Measurements from ENCODE around the gene OMG.

The OMG gene

GRCh38 chr17:31275116-31275515 lies 21.9 kb downstream of the OMG start:
- no peak overlapping the region for H3K4me3 ChIP-seq (ENCODE audit: low read length)
- TF ChIP-seq CTCF (conservative IDR thresholded peaks at IDR 0.05; ENCODE audit: low read length): no peak
- no peak for DNase-seq (ENCODE audit: low read depth)

GRCh38 chr17:31274252-31274651 lies 22.8 kb downstream of the OMG start:
- H3K4me3 ChIP-seq (ENCODE audit: low read length): no peak overlapping the region
- DNase-seq (ENCODE audit: low read depth): peak; percentile 88
- no peak for TF ChIP-seq CTCF (conservative IDR thresholded peaks at IDR 0.05; ENCODE audit: low read length)

DNA sequence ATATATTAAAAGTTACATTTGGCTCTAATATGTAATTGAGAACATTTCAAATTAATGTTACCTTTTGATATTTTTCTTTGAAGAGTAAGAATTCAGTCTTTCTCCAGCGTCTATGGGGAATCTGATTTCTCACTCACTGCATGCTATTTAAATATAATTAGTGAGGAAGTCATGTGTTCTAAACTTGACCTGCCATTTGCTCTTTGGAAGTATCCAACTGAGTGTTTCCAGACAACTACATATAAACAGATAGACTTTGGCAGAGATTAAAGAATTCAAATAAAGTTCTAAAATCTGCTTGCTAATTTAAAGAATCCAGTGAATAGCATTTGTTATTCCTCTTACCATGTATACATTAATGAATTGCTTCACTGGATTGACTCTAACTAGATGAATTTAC lies 23.5 kb downstream of the OMG start:
- no peak for TF ChIP-seq CTCF (conservative IDR thresholded peaks at IDR 0.05; ENCODE audit: low read length)
- DNase-seq (ENCODE audit: low read depth): no peak
- H3K4me3 ChIP-seq (ENCODE audit: low read length): no peak overlapping the region

- no peak for TF ChIP-seq CTCF (conservative IDR thresholded peaks at IDR 0.05; ENCODE audit: low read length)
- DNase-seq (ENCODE audit: low read depth): no peak
- H3K4me3 ChIP-seq (ENCODE audit: low read length): no peak overlapping the region
These were observed 24.2 kb downstream of the OMG start for GRCh38 chr17:31272803-31273202.

DNA sequence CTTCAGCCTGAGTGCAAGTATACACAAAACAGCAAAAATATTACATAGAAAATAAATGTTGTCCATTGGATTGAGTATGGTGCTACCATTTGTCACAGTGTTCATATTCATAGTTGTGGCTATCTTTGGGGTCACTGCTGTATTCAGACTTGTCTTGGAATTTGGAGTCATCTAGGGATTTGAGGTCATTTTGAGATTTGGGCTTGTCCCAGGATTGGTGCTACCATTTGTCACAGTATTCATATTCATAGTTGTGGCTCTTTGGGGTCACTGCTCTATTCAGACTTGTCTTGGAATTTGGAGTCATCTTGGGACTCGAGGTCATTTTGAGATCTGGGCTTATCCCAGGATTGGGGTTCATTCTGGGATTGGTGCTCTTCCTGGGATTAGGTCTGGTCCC lies 24.8 kb downstream of the OMG start:
- no peak overlapping the region for H3K4me3 ChIP-seq (ENCODE audit: low read length)
- no peak for TF ChIP-seq CTCF (conservative IDR thresholded peaks at IDR 0.05; ENCODE audit: low read length)
- DNase-seq (ENCODE audit: low read depth): no peak

- no peak overlapping the region for H3K4me3 ChIP-seq (ENCODE audit: low read length)
- no peak for TF ChIP-seq CTCF (conservative IDR thresholded peaks at IDR 0.05; ENCODE audit: low read length)
- peak; percentile 100 for DNase-seq (ENCODE audit: low read depth)
These were observed 27.5 kb downstream of the OMG start for GRCh38 chr17:31269578-31269983.

DNA sequence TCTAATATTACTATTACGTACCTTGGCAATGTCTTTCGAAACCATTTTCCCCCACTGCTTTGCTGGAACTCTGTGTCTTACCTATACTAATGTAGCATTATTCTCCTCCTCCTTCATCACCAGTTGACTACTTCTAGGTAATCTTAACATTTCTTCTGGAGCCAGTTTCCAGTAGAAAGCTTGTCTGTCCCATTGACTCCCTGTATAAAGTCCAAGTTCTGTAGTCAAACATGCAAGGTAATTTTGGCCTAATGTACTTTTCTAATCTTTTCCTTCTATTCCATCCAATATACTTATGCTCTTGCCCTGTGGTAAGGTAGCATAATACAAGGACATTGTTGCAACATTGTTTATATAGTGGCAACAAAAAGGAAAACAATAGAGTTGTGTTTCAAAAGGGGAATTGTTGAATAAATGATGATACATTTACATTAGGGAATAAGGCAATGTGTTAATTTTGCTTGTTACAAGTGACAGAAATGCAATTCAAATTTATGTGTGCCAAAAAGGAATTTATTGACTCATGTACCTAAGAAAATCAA lies 27.9 kb downstream of the OMG start:
- TF ChIP-seq CTCF (conservative IDR thresholded peaks at IDR 0.05; ENCODE audit: low read length): no peak
- no peak overlapping the region for H3K4me3 ChIP-seq (ENCODE audit: low read length)
- no peak for DNase-seq (ENCODE audit: low read depth)

Measured in AG10803 (cell line).